HG03565 (cell line): ENCODE results near the gene RPL35.

Experiments used
- ATAC-seq: cut with Tn5 transposase; IDR thresholded peaks from one replicate; pipeline ENCODE4 v1.9.1; 2021; ENCODE audit warnings: mild to moderate bottlenecking, moderate library complexity; ENCODE audit not compliant: unreplicated experiment

RPL35 gene

GRCh38 chr9:124877021-124877782 is 15.4 kb upstream of the RPL35 start:
- no peak for ATAC-seq

GRCh38 chr9:124875501-124875900 is 13.7 kb upstream of the RPL35 start:
- ATAC-seq = no peak

- no peak for ATAC-seq
These were observed 11.9 kb upstream of the RPL35 start for GRCh38 chr9:124873664-124874063.

- ATAC-seq = no peak
These were observed 9.4 kb upstream of the RPL35 start for GRCh38 chr9:124871156-124871561.

GRCh38 chr9:124870723-124871122 is 9.0 kb upstream of the RPL35 start:
- no peak for ATAC-seq

- ATAC-seq = peak; percentile 35
These were observed 8.3 kb upstream of the RPL35 start for GRCh38 chr9:124869986-124870560.

GRCh38 chr9:124869466-124869985 is 7.8 kb upstream of the RPL35 start:
- ATAC-seq = no peak

- peak; percentile 55 for ATAC-seq
These were observed 7.0 kb upstream of the RPL35 start for GRCh38 chr9:124868511-124869465.

- no peak for ATAC-seq
These were observed 1.7 kb upstream of the RPL35 start for GRCh38 chr9:124863371-124863871.

- no peak for ATAC-seq
These were observed 995 bp downstream of the RPL35 start for GRCh38 chr9:124860582-124861341.

- ATAC-seq = no peak
These were observed 1.8 kb downstream of the RPL35 start for GRCh38 chr9:124859803-124860581.

- ATAC-seq = no peak
These were observed 3.3 kb downstream of the RPL35 start for GRCh38 chr9:124858330-124859046.

GRCh38 chr9:124857533-124858162 is 4.1 kb downstream of the RPL35 start:
- no peak for ATAC-seq

- no peak for ATAC-seq
These were observed 5.6 kb downstream of the RPL35 start for GRCh38 chr9:124855944-124856765.

- no peak for ATAC-seq
These were observed 6.2 kb downstream of the RPL35 start for GRCh38 chr9:124855566-124855943.

GRCh38 chr9:124854822-124855221 is 6.9 kb downstream of the RPL35 start:
- no peak for ATAC-seq

GRCh38 chr9:124854161-124854560 is 7.6 kb downstream of the RPL35 start:
- no peak for ATAC-seq
